Left kidney (tissue), 1 donor: ENCODE data around the gene CXCR1. TPM values are rescaled to one million over a fixed set of nuclear protein-coding genes. Genes with fewer than 3 reads are reported as not detected.

Source experiments
- polyA plus RNA-seq: library from polyadenylated mRNA; unstranded; fragments of 120-200 nt; gene quantifications from one replicate; pipeline ENCODE4 v1.2.1, GENCODE V29; 2013; ENCODE audit not compliant: insufficient read length

CXCR1 gene
- polyA plus RNA-seq, 1 donor: not detected

Other genes with a start within 250 kb of the CXCR1 start
- gene TNS1, start 164.0 kb downstream of the CXCR1 start, polyA plus RNA-seq: 64.9 TPM
- gene RUFY4, start 97.7 kb downstream of the CXCR1 start, polyA plus RNA-seq: 0.32 TPM
- gene CXCR2, start 40.9 kb downstream of the CXCR1 start, polyA plus RNA-seq: 0.13 TPM
- gene ARPC2, start 50.2 kb upstream of the CXCR1 start, polyA plus RNA-seq: 260 TPM
- gene GPBAR1, start 94.1 kb upstream of the CXCR1 start, polyA plus RNA-seq: 1.2 TPM
- gene AAMP, start 103.2 kb upstream of the CXCR1 start, polyA plus RNA-seq: 117 TPM
- 86.6 TPM for gene PNKD, start 103.6 kb upstream of the CXCR1 start, polyA plus RNA-seq
- 88.0 TPM for gene TMBIM1, start 125.5 kb upstream of the CXCR1 start, polyA plus RNA-seq
- 5.0 TPM for gene CATIP, start 189.9 kb upstream of the CXCR1 start, polyA plus RNA-seq
- gene SLC11A1, start 215.3 kb upstream of the CXCR1 start, polyA plus RNA-seq: 0.58 TPM
- gene CTDSP1, start 232.9 kb upstream of the CXCR1 start, polyA plus RNA-seq: 122 TPM